Measurements from ENCODE around the gene RASSF5.

- TF ChIP-seq SIN3A (IDR thresholded peaks at IDR 0.05; ENCODE audit: borderline replicate concordance, insufficient read depth, low read length) (no peak), POLR2AphosphoS5 (IDR thresholded peaks at IDR 0.05; ENCODE audit: low read depth, low read length) (0 out of 2 replicates have a peak, but pooled peaks have one; percentile 3), REST (IDR thresholded peaks at IDR 0.05; ENCODE audit: insufficient read depth in 1 of 2, low read depth in 2 of 2, low read length in 2 of 2) (no peak)
Observed at GRCh38 chr1:206502403-206502802, 4.9 kb upstream of the RASSF5 start.

Data from PFSK-1 (cell line).